ELR (cell line): ENCODE measurements around the gene NDNF.

Experiments
- DNase-seq: peaks from one replicate; pipeline ENCODE4 v3.0.0-alpha.2; 2015; ENCODE audit warnings: low read depth

Gene NDNF

GRCh38 chr4:121014544-121014943, 57.8 kb downstream of the NDNF start:
- no peak for DNase-seq

GRCh38 chr4:121011780-121012340, 60.5 kb downstream of the NDNF start:
- no peak for DNase-seq

- DNase-seq: no peak
These were observed 61.2 kb downstream of the NDNF start for GRCh38 chr4:121011138-121011537.

- no peak for DNase-seq
These were observed 62.5 kb downstream of the NDNF start for GRCh38 chr4:121009578-121010478.

- no peak for DNase-seq
These were observed 64.7 kb downstream of the NDNF start for GRCh38 chr4:121007660-121008059.

- no peak for DNase-seq
These were observed 68.5 kb downstream of the NDNF start for GRCh38 chr4:121003863-121004262.

GRCh38 chr4:120995266-120996010, 76.9 kb downstream of the NDNF start:
- DNase-seq: peak; percentile 67

GRCh38 chr4:120994521-120994920, 77.8 kb downstream of the NDNF start:
- DNase-seq: no peak

GRCh38 chr4:120991885-120992284, 80.5 kb downstream of the NDNF start:
- peak; percentile 30 for DNase-seq

GRCh38 chr4:120990246-120990645, 82.1 kb downstream of the NDNF start:
- no peak for DNase-seq
